OCI-LY7 (cell line): ENCODE results near the gene SMAP1. TPM values are rescaled to one million over a fixed set of nuclear protein-coding genes. Genes with fewer than 3 reads are reported as not detected.

Source experiments
- BruUV-seq: library from RNA; stranded (reverse); fragments of 400-500 nt; replicated peaks from 2 replicates; lab custom pipeline; 2021; lab: Mats Ljungman, UMichigan
- CTCF ChIA-PET: fragments of 300-600 bp; sonication (Branson Sonifier 250); formaldehyde crosslinking; loops from one replicate; lab custom pipeline; 2022; ENCODE audit warnings: antibody characterized with exemption; ENCODE audit not compliant: unreplicated experiment; lab: Charles Lee
- POLR2A ChIA-PET: fragments of 300-600 bp; sonication (Branson Sonifier 250); formaldehyde crosslinking; loops from one replicate; lab custom pipeline; 2022; ENCODE audit warnings: antibody characterized with exemption; lab: Charles Lee
- DNase-seq: peaks from one replicate; pipeline ENCODE4 v3.0.0-alpha.2; 2015; ENCODE audit warnings: low spot score
- H2AFZ ChIP-seq: fragments of 200-600 bp; sonication (generic), shearing (Covaris generic); 2 replicates; pipeline ENCODE4 v1.6.1; 2014; ENCODE audit warnings: mild to moderate bottlenecking, antibody characterized with exemption, low read length, moderate library complexity
- H3K27ac ChIP-seq: fragments of 200-600 bp; sonication (generic); 2 replicates; pipeline ENCODE4 v1.5.1; 2014; ENCODE audit warnings: mixed run types, low read depth, mild to moderate bottlenecking, moderate library complexity, low read length, inconsistent platforms; ENCODE audit not compliant: poor library complexity, severe bottlenecking
- H3K36me3 ChIP-seq: fragments of 200-600 bp; sonication (generic); 2 replicates; pipeline ENCODE4 v1.6.1; 2014; ENCODE audit warnings: mild to moderate bottlenecking, antibody characterized with exemption, low read length, moderate library complexity, mixed read lengths; ENCODE audit not compliant: insufficient read depth
- H3K4me1 ChIP-seq: fragments of 200-600 bp; sonication (generic); 2 replicates; pipeline ENCODE4 v1.5.1; 2014; ENCODE audit warnings: mild to moderate bottlenecking, low read length; ENCODE audit not compliant: insufficient read depth, poor library complexity, severe bottlenecking
- H3K4me2 ChIP-seq: fragments of 200-600 bp; sonication (generic); 2 replicates; pipeline ENCODE4 v1.6.1; 2014; ENCODE audit warnings: mild to moderate bottlenecking, low read length
- H3K4me3 ChIP-seq: fragments of 200-600 bp; sonication (generic); 2 replicates; pipeline ENCODE4 v1.5.1; 2014; ENCODE audit warnings: mild to moderate bottlenecking, low read depth, low read length; ENCODE audit not compliant: poor library complexity, severe bottlenecking
- H3K79me2 ChIP-seq: fragments of 200-600 bp; sonication (generic); 2 replicates; pipeline ENCODE4 v1.6.1; 2016; ENCODE audit warnings: low read depth, mild to moderate bottlenecking, low read length, moderate library complexity, mixed read lengths; ENCODE audit not compliant: insufficient read depth
- H3K9me2 ChIP-seq: fragments of 200-600 bp; sonication (generic); 2 replicates; pipeline ENCODE4 v1.6.1; 2016; ENCODE audit warnings: mild to moderate bottlenecking, low read length, mixed read lengths; ENCODE audit not compliant: insufficient read depth
- H3K9me3 ChIP-seq: fragments of 200-600 bp; sonication (generic); 2 replicates; pipeline ENCODE4 v1.6.1; 2014; ENCODE audit warnings: mild to moderate bottlenecking, mixed run types, low read length, mixed read lengths
- H4K20me1 ChIP-seq: fragments of 200-600 bp; sonication (generic); 2 replicates; pipeline ENCODE4 v1.6.1; 2014; ENCODE audit warnings: mild to moderate bottlenecking, antibody characterized with exemption, low read length, moderate library complexity, mixed read lengths; ENCODE audit not compliant: insufficient read depth
- CTCF ChIP-seq: fragments of 200-600 bp; sonication (generic); conservative IDR thresholded peaks from 2 replicates; pipeline ENCODE4 v1.5.1; 2014; ENCODE audit warnings: mild to moderate bottlenecking, antibody characterized with exemption, low read length, moderate library complexity, mixed read lengths
- EZH2phosphoT487 ChIP-seq: fragments of 200-600 bp; sonication (generic); IDR thresholded peaks from 2 replicates; pipeline ENCODE4 v1.6.1; 2018; ENCODE audit warnings: low read depth, borderline replicate concordance, mild to moderate bottlenecking, mixed run types, antibody characterized with exemption, low read length, moderate library complexity, mixed read lengths
- intact Hi-C: fragments of 100-400 bp; cut with micrococcal nuclease; formaldehyde crosslinking; loops from one replicate; pipeline ENCODE4 v1.10.0; 2022; ENCODE audit not compliant: unreplicated experiment
- total RNA-seq, 2 experiments: library from RNA; depleted of rRNA in 1 of 2; stranded (reverse); fragments of >200 nt in 1 of 2; shearing (Covaris generic) in 1 of 2; gene quantifications; 2 replicates each; pipeline ENCODE4 v1.2.3, GENCODE V29; 2014 to 2022

Gene SMAP1
- total RNA-seq, 2 experiments from 2014 or later, result 15.1 to 28.9 TPM

- CTCF ChIA-PET, result interaction anchor here (0.9 kb wide), 1 partner anchor 189 kb away, joined by 3 read pairs; no protein-coding TSS in a partner anchor
Observed at GRCh38 chr6:70857387-70858077, 189.8 kb downstream of the SMAP1 start.

GRCh38 chr6:70860045-70860444, 192.4 kb downstream of the SMAP1 start:
- CTCF ChIA-PET, result no interaction called here
- no peak overlapping the region for H2AFZ ChIP-seq
- no peak overlapping the region for H3K4me2 ChIP-seq
- DNase-seq, result no peak
- no peaks in the 10 kb centered on the region for H3K9me3 ChIP-seq
- intact Hi-C loops, result loop anchor here (10.0 kb wide), 1 partner anchor 445 kb away; the partner anchor contains the start of gene FAM135A
- peaks cover 50% of the 10 kb centered on the region for H3K4me1 ChIP-seq
- POLR2A ChIA-PET, result interaction anchor here (0.8 to 0.9 kb wide), 2 partner anchors 8 to 69 kb away, joined by 4 to 5 read pairs; no protein-coding TSS in a partner anchor
- H3K4me3 ChIP-seq, result no peak overlapping the region
- BruUV-seq, result no TSS peak
- no peaks in the 10 kb centered on the region for H3K9me2 ChIP-seq
- 0 out of 2 replicates have a peak, but pooled peaks cover 8% of the 10 kb centered on the region for H3K36me3 ChIP-seq
- no peak overlapping the region for H3K27ac ChIP-seq
- no peaks in the 10 kb centered on the region for H4K20me1 ChIP-seq
- no peak for TF ChIP-seq CTCF
- TF ChIP-seq EZH2phosphoT487, result no peak
- no peaks in the 10 kb centered on the region for H3K79me2 ChIP-seq

More at GRCh38 chr6:70857387-70858077, 189.8 kb downstream of the SMAP1 start:
- Histone ChIP-seq H3K4me2 (peak overlapping the region; percentile 52), H4K20me1 (no peaks in the 10 kb centered on the region), H3K36me3 (0 out of 2 replicates have a peak, but pooled peaks cover 8% of the 10 kb centered on the region), H3K27ac (peak overlapping the region; percentile 52), H3K4me3 (peak overlapping the region; percentile 21), H3K4me1 (peaks cover 28% of the 10 kb centered on the region), H2AFZ (no peak overlapping the region; the same call in 1 of the 2 replicates), H3K9me2 (no peaks in the 10 kb centered on the region), H3K79me2 (no peaks in the 10 kb centered on the region), H3K9me3 (no peaks in the 10 kb centered on the region)
- no TSS peak for BruUV-seq
- TF ChIP-seq EZH2phosphoT487, result no peak
- TF ChIP-seq CTCF, result no peak
- DNase-seq, result peak; percentile 75
- intact Hi-C loops, result no loop called here
- POLR2A ChIA-PET, result interaction anchor here (0.5 to 2.2 kb wide), 28 partner anchors 9 to 923 kb away, joined by 3 to 14 read pairs (median 3); no protein-coding TSS in a partner anchor
